VCaP (cell line): ENCODE data around the gene LY6G5B.

Experiments used
- H3K27ac ChIP-seq: fragments of 450-650 bp; 2 replicates; pipeline ENCODE4 v1.5.1; 2017
- TF ChIP-seq, protein P1 (sequence below): fragments of 450-650 bp; conservative IDR thresholded peaks from 2 replicates; pipeline ENCODE4 v1.5.1; 2017; ENCODE audit warnings: mild to moderate bottlenecking, moderate library complexity

LY6G5B gene

DNA sequence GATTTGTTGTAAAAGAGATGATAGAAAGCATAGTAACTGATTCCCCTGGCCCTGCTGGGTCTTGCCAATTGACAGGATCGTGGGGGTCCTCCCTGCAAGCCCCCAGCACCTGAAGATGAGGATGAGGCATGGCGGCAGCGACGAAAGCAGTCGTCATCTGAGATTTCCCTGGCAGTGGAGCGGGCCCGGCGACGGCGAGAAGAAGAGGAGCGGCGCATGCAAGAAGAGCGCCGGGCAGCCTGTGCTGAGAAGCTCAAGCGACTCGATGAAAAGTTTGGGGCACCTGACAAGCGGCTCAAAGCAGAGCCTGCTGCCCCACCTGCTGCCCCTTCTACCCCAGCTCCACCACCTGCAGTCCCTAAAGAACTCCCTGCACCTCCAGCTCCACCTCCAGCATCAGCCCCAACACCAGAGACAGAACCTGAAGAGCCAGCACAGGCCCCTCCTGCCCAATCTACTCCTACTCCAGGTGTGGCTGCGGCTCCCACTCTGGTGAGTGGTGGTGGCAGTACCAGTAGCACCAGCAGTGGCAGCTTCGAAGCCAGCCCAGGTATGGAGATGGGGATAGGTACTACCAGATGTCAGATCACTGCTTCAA lies 42.0 kb upstream of the LY6G5B start:
- no peak overlapping the region for H3K27ac ChIP-seq
- TF ChIP-seq, protein P1, sequence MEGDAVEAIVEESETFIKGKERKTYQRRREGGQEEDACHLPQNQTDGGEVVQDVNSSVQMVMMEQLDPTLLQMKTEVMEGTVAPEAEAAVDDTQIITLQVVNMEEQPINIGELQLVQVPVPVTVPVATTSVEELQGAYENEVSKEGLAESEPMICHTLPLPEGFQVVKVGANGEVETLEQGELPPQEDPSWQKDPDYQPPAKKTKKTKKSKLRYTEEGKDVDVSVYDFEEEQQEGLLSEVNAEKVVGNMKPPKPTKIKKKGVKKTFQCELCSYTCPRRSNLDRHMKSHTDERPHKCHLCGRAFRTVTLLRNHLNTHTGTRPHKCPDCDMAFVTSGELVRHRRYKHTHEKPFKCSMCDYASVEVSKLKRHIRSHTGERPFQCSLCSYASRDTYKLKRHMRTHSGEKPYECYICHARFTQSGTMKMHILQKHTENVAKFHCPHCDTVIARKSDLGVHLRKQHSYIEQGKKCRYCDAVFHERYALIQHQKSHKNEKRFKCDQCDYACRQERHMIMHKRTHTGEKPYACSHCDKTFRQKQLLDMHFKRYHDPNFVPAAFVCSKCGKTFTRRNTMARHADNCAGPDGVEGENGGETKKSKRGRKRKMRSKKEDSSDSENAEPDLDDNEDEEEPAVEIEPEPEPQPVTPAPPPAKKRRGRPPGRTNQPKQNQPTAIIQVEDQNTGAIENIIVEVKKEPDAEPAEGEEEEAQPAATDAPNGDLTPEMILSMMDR: no peak

DNA sequence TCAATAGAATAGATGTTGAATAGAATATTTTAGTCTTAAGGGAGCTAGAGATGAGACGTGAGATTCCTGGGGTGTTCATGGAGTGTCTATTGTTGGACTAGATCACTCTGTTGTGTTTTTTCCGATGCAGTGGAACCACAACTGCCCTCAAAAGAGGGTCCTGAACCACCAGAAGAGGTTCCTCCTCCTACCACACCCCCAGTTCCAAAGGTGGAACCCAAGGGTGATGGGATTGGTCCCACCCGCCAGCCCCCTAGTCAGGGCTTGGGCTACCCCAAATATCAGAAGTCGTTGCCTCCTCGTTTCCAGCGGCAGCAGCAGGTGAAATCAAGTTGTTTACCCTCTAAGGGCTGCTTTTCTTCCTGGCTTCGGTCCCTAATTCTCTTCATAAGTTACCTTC lies 40.8 kb upstream of the LY6G5B start:
- H3K27ac ChIP-seq: no peak overlapping the region
- TF ChIP-seq, protein P1: no peak

DNA sequence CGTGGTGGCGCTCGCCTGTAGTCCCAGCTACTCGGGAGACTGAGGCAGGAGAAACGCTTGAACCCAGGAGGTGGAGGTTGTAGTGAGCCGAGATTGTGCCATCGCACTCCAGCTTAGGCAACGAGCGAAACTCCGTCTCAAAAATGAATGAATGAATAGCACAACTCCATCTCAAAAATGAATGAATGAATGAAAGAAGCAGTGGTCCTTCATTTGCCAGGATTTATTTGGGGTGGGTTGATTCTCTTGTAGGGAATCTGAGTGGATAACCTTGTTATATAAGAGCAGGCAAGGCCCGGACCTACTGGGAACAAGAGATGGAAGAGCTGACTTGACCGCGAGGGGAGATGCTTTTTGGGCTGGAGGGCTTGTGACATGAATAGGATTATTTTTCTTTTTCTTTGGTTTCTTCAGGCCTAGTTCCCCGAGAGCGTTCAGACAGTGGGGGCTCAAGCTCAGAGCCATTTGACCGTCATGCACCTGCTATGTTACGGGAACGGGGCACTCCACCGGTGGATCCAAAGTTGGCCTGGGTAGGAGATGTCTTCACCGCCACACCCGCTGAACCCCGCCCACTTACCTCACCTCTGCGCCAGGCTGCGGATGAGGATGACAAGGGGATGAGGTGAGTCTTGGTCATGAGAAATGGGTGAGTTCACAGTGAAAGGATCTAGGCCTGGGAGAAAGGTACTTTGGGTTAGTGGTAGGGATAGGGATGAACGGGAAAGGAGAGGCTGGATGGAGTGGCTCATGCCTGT lies 39.4 kb upstream of the LY6G5B start:
- TF ChIP-seq, protein P1: no peak
- H3K27ac ChIP-seq: no peak overlapping the region

DNA sequence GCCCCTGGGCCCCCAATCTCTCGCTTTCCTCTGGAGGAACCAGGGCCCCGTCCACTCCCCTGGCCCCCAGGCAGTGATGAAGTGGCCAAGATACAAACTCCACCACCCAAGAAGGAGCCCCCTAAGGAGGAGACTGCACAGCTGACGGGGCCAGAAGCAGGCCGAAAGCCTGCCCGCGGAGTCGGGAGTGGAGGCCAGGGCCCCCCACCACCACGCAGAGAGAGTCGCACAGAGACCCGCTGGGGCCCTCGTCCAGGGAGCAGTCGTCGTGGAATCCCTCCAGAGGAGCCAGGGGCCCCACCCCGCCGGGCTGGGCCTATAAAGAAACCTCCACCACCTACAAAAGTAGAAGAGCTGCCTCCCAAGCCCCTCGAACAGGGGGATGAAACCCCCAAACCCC lies 38.6 kb upstream of the LY6G5B start:
- TF ChIP-seq, protein P1: no peak
- H3K27ac ChIP-seq: no peak overlapping the region

DNA sequence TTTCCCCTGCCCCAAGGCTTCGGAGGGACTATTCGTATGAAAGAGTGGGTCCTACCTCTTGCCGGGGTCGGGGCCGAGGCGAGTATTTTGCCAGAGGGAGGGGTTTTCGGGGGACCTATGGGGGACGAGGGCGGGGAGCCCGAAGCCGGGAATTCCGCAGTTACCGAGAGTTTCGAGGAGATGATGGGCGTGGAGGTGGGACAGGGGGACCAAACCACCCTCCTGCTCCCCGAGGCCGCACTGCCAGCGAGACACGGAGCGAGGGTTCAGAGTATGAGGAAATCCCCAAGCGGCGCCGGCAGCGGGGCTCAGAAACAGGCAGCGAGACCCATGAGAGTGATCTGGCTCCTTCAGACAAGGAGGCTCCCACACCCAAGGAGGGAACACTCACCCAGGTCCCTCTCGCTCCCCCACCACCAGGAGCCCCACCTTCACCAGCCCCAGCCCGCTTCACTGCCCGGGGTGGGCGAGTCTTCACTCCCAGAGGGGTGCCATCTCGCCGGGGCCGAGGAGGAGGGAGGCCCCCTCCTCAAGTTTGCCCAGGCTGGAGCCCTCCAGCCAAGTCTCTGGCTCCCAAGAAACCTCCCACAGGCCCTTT lies 38.0 kb upstream of the LY6G5B start:
- no peak overlapping the region for H3K27ac ChIP-seq

DNA sequence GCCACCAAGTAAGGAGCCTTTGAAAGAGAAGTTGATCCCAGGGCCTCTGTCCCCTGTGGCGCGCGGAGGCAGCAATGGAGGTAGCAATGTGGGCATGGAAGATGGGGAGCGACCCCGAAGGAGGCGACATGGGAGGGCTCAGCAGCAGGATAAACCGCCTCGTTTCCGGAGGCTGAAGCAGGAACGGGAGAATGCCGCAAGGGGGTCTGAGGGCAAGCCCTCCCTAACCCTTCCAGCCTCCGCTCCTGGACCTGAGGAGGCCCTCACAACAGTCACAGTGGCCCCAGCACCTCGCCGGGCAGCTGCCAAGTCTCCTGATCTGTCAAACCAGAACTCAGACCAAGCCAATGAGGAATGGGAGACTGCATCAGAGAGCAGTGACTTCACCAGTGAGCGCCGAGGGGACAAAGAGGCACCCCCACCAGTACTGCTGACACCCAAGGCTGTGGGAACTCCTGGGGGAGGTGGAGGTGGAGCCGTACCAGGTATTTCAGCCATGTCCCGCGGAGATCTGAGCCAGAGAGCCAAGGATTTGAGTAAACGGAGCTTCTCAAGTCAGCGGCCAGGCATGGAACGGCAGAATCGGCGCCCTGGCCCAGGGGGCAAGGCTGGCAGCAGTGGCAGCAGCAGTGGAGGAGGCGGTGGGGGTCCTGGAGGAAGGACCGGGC lies 37.4 kb upstream of the LY6G5B start:
- TF ChIP-seq, protein P1: no peak
- peak overlapping the region; percentile 33 for H3K27ac ChIP-seq

More for the DNA sequence above, 38.0 kb upstream of the LY6G5B start:
- TF ChIP-seq, protein P1: no peak

DNA sequence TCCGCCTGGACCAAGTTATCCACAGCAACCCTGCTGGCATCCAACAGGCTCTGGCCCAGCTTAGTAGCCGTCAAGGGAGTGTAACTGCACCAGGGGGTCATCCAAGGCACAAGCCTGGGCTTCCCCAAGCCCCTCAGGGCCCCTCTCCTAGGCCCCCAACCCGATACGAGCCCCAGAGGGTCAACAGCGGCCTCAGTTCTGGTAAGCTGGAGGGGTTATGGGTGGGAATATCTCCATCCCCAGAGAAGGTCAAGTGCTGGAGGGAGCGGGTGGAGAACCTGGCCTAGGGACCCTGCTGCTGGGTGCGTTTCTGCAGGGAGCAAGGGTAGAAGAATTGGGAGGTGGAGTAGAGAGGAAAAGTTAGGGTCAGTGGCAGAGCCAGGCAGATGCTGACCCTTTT lies 36.3 kb upstream of the LY6G5B start:
- TF ChIP-seq, protein P1: no peak
- H3K27ac ChIP-seq: peak overlapping the region; percentile 33; the same call in 1 of the 2 replicates
